K562 (cell line): ENCODE measurements around the gene MYO3B. TPM values are rescaled to one million over a fixed set of nuclear protein-coding genes. Genes with fewer than 3 reads are reported as not detected.
A peak's percentile ranks its signal among the peaks of the same experiment; 100 is the strongest.

ENCODE experiments used
- ARHGAP35 ChIP-seq: fragments of 450-650 bp; IDR thresholded peaks from 2 replicates; pipeline ENCODE4 v1.6.1; 2018; ENCODE audit not compliant: partially characterized antibody
- BDP1 ChIP-seq: IDR thresholded peaks from 3 replicates; pipeline ENCODE4 v1.6.1; 2011; ENCODE audit not compliant: insufficient read length, insufficient read depth
- BMI1 ChIP-seq: fragments of 150-350 bp; IDR thresholded peaks from 2 replicates; pipeline ENCODE4 v1.6.1; 2014; ENCODE audit warnings: low read length
- BRD9 ChIP-seq: fragments of 450-650 bp; IDR thresholded peaks from 2 replicates; pipeline ENCODE4 v1.6.1; 2018; ENCODE audit warnings: low read depth; ENCODE audit not compliant: partially characterized antibody
- CBX1 ChIP-seq: sonication (generic); IDR thresholded peaks from 2 replicates; pipeline ENCODE4 v1.6.1; 2016; ENCODE audit warnings: antibody characterized with exemption, low read depth, mild to moderate bottlenecking
- CBX3 ChIP-seq, 2 experiments: IDR thresholded peaks; 1 replicate in 1 of 2; 2 replicates in 1 of 2; pipeline ENCODE4 v1.6.1; 2012; ENCODE audit warnings: inconsistent platforms in 2 of 2, low read length in 2 of 2, borderline replicate concordance in 1 of 2, control low read depth in 1 of 2
- ETS2 ChIP-seq: IDR thresholded peaks from 2 replicates; pipeline ENCODE4 v1.6.1; 2016; ENCODE audit warnings: borderline replicate concordance, missing genetic modification characterization, mild to moderate bottlenecking, moderate library complexity, missing compliant biosample characterization; ENCODE audit not compliant: poor library complexity, severe bottlenecking
- FOXM1 ChIP-seq, 2 experiments: fragments of 450-650 bp in 1 of 2; sonication (generic) in 1 of 2; formaldehyde crosslinking in 1 of 2; IDR thresholded peaks; 2 replicates each; pipeline versions ENCODE4 v1.6.1 to v1.9.0; 2017 to 2022; ENCODE audit warnings: low read depth in 2 of 2, mild to moderate bottlenecking in 2 of 2, missing genetic modification reagents in 1 of 2, moderate library complexity in 1 of 2
- GABPA ChIP-seq: fragments of 200-800 bp; sonication (Bioruptor generic); conservative IDR thresholded peaks from 2 replicates; pipeline ENCODE4 v1.6.1; 2016; ENCODE audit warnings: low read depth, missing genetic modification characterization, missing compliant biosample characterization
- KLF16 ChIP-seq: IDR thresholded peaks from 2 replicates; pipeline ENCODE4 v1.6.1; 2016; ENCODE audit warnings: antibody characterized with exemption
- MEIS2 ChIP-seq: fragments of 450-650 bp; IDR thresholded peaks from 2 replicates; pipeline ENCODE4 v1.6.1; 2014; ENCODE audit warnings: mild to moderate bottlenecking; ENCODE audit not compliant: partially characterized antibody
- NCOA4 ChIP-seq: fragments of 450-650 bp; IDR thresholded peaks from 2 replicates; pipeline ENCODE4 v1.6.1; 2018; ENCODE audit warnings: mild to moderate bottlenecking; ENCODE audit not compliant: partially characterized antibody
- POU5F1 ChIP-seq: fragments of 150-350 bp; IDR thresholded peaks from 2 replicates; pipeline ENCODE4 v1.6.1; 2014; ENCODE audit warnings: borderline replicate concordance, low read length, low read depth, mild to moderate bottlenecking; ENCODE audit not compliant: partially characterized antibody
- PTRF ChIP-seq: fragments of 450-650 bp; IDR thresholded peaks from 2 replicates; pipeline ENCODE4 v1.6.1; 2016; ENCODE audit warnings: mild to moderate bottlenecking, missing genetic modification characterization, missing compliant biosample characterization
- RBM39 ChIP-seq: fragments of 200-400 bp; formaldehyde crosslinking; optimal IDR thresholded peaks from 2 replicates; pipeline ENCODE3; 2018; ENCODE audit warnings: low read depth, low read length
- RCOR1 ChIP-seq, 2 experiments: IDR thresholded peaks; 2 replicates each; pipeline ENCODE4 v1.6.1; 2012; ENCODE audit warnings: low read depth in 2 of 2, low read length in 2 of 2, borderline replicate concordance in 1 of 2, improper control_type of control experiment in 1 of 2
- SIN3A ChIP-seq, 2 experiments: fragments of 150-350 bp in 1 of 2; IDR thresholded peaks; 2 replicates each; pipeline ENCODE4 v1.6.1; 2011 to 2016; ENCODE audit warnings: borderline replicate concordance in 2 of 2, low read depth in 2 of 2, low read length in 2 of 2, mild to moderate bottlenecking in 2 of 2, moderate library complexity in 2 of 2; ENCODE audit not compliant: control insufficient read depth in 1 of 2
- SP1 ChIP-seq: sonication (generic); formaldehyde crosslinking; IDR thresholded peaks from 2 replicates; pipeline ENCODE4 v1.8.1; 2022; ENCODE audit warnings: mild to moderate bottlenecking, missing genetic modification reagents
- SPI1 ChIP-seq: IDR thresholded peaks from 2 replicates; pipeline ENCODE4 v1.6.1; 2011; ENCODE audit warnings: low read depth, low read length, control low read depth, borderline replicate concordance
- TARDBP ChIP-seq: fragments of 450-650 bp; IDR thresholded peaks from 2 replicates; pipeline ENCODE4 v1.6.1; 2016
- TCF7L2 ChIP-seq: fragments of 150-350 bp; IDR thresholded peaks from 2 replicates; pipeline ENCODE4 v1.6.1; 2016; ENCODE audit warnings: low read depth, mild to moderate bottlenecking, low read length, moderate library complexity
- TFAM ChIP-seq: fragments of 250-450 bp; sonication (Bioruptor Pico); conservative IDR thresholded peaks from 2 replicates; pipeline ENCODE4 v1.5.0; 2021; ENCODE audit warnings: mild to moderate bottlenecking, moderate library complexity
- YBX1 ChIP-seq: fragments of 450-650 bp; IDR thresholded peaks from 2 replicates; pipeline ENCODE4 v1.7.1; 2016; ENCODE audit warnings: mild to moderate bottlenecking
- ZBTB7A ChIP-seq: IDR thresholded peaks from 2 replicates; pipeline ENCODE4 v1.6.1; 2011; ENCODE audit warnings: low read depth, mild to moderate bottlenecking, low read length, moderate library complexity, borderline replicate concordance; ENCODE audit not compliant: control insufficient read depth
- ZNF124 ChIP-seq: sonication (generic); formaldehyde crosslinking; IDR thresholded peaks from 2 replicates; pipeline ENCODE4 v1.8.1; 2022; ENCODE audit warnings: missing genetic modification reagents
- ZNF143 ChIP-seq: sonication (generic); formaldehyde crosslinking; IDR thresholded peaks from 2 replicates; pipeline ENCODE4 v1.9.0; 2022; ENCODE audit warnings: mild to moderate bottlenecking, missing genetic modification reagents
- ZNF197 ChIP-seq: fragments of 200-800 bp; sonication (Bioruptor generic); IDR thresholded peaks from 2 replicates; pipeline ENCODE4 v1.6.1; 2016; ENCODE audit warnings: low read depth, missing genetic modification characterization, missing compliant biosample characterization
- ZNF561 ChIP-seq: fragments of 450-650 bp; formaldehyde crosslinking; conservative IDR thresholded peaks from 2 replicates; pipeline ENCODE4 v1.4.0; 2020; ENCODE audit warnings: mild to moderate bottlenecking, moderate library complexity
- ZNF644 ChIP-seq: fragments of 200-800 bp; sonication (Bioruptor generic); IDR thresholded peaks from 2 replicates; pipeline ENCODE4 v1.6.1; 2016; ENCODE audit warnings: low read depth, missing genetic modification characterization, missing compliant biosample characterization
- ZSCAN32 ChIP-seq: fragments of 450-650 bp; formaldehyde crosslinking; IDR thresholded peaks from 2 replicates; pipeline ENCODE4 v1.4.0; 2020; ENCODE audit warnings: mild to moderate bottlenecking, moderate library complexity
- polyA plus RNA-seq, 8 experiments: library from polyadenylated mRNA; depleted of rRNA in 4 of 8; stranded (reverse) in 5 of 8; unstranded in 3 of 8; fragments of >200 nt; fragmentation: Nextera tagmentation in 2 of 8; fragmentation: Illumina TruSeq in 1 of 8; extraction: Ambion mirVana in 2 of 8; extraction: Trizol in 1 of 8; gene quantifications; 2 replicates each; pipeline versions ENCODE4 v1.2.1 to v1.2.3, GENCODE V29; 2011 to 2014; ENCODE audit warnings: inconsistent platforms in 1 of 8, missing spikeins in 1 of 8
- total RNA-seq, 7 experiments: library from RNA; depleted of rRNA in 6 of 7; stranded (reverse); fragments of >200 nt in 6 of 7; fragmentation: Illumina TruSeq in 2 of 7; extraction: Trizol in 2 of 7; gene quantifications; 2 replicates each; pipeline versions ENCODE4 v1.2.1 to v1.2.3, GENCODE V29; 2011 to 2021; ENCODE audit warnings: low replicate concordance in 1 of 7
- TF ChIP-seq, protein P1 (sequence below): fragments of 250-450 bp; sonication (Bioruptor Pico); IDR thresholded peaks from 2 replicates; pipeline ENCODE4 v1.5.0; 2021

The MYO3B gene
- total and polyA plus RNA-seq, 9 of the 15 experiments (the other 6 are each of a cell fraction or from before 2014, with no cell fraction given): 2.7 to 6.5 (median 3.6) TPM

DNA sequence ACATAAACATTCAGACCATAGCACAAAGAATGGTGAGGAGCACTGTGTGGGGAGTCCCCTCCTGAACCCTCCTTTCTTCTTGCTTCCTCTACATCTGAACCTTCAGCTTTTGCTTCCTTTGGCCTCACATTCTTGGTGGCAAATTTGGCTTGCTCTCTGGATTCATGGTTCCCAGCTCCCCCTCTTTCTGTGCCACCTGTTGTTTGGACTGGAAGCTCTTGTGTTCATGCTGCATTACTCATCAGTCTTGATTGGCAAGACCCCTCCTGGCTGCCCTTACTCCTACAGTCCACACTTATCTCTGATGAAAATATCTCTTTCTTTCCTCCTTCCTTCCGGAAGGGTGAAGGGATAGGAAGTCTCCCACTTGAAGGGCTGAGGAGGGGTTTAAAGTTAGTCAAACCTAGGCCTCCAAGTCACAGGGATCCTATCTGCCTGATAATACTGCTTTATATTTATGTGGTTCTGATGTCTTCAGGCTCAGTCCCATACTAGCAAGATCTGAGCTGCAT, 70.0 kb downstream of the MYO3B start (continued):
- TF ChIP-seq PTRF (tag) (no peak), KLF16 (peak; percentile 77), MEIS2 (peak; percentile 57), GABPA (tag) (no peak; the same call in 1 of the 2 replicates), ZNF644 (tag) (no peak), ZSCAN32 (CRISPR knock-in tag) (0 out of 2 replicates have a peak, but pooled peaks have one; percentile 37), ZNF561 (CRISPR knock-in tag) (no peak), BMI1 (no peak), BDP1 (no peak), ZBTB7A (no peak), NCOA4 (no peak), RCOR1 (IDR thresholded peaks at IDR 0.05; ENCODE audit: borderline replicate concordance in 1 of 2, low read depth in 2 of 2, low read length in 2 of 2) (no peak), BRD9 (no peak), SP1 (no peak), YBX1 (no peak), SPI1 (no peak), ARHGAP35 (no peak), CBX3 (IDR thresholded peaks at IDR 0.05; ENCODE audit: borderline replicate concordance in 1 of 2, low read length in 2 of 2) (no peak), ETS2 (no peak), FOXM1 (IDR thresholded peaks at IDR 0.05; ENCODE audit: low read depth) (no peak), FOXM1 (CRISPR knock-in tag; IDR thresholded peaks at IDR 0.05; ENCODE audit: low read depth) (no peak), SIN3A (IDR thresholded peaks at IDR 0.05; ENCODE audit: borderline replicate concordance in 2 of 2, control insufficient read depth in 1 of 2, low read depth in 2 of 2, low read length in 2 of 2) (no peak), CBX1 (peak; percentile 57; the same call in 1 of the 2 replicates), TFAM (no peak), TARDBP (no peak), ZNF197 (CRISPR knock-in tag) (no peak), RBM39 (no peak), ZNF143 (CRISPR knock-in tag) (no peak), POU5F1 (no peak), ZNF124 (CRISPR knock-in tag) (no peak), TCF7L2 (no peak)
- TF ChIP-seq, protein P1, sequence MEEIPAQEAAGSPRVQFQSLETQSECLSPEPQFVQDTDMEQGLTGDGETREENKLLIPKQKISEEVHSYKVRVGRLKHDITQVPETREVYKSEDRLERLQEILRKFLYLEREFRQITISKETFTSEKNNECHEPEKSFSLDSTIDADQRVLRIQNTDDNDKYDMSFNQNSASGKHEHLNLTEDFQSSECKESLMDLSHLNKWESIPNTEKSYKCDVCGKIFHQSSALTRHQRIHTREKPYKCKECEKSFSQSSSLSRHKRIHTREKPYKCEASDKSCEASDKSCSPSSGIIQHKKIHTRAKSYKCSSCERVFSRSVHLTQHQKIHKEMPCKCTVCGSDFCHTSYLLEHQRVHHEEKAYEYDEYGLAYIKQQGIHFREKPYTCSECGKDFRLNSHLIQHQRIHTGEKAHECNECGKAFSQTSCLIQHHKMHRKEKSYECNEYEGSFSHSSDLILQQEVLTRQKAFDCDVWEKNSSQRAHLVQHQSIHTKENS: no peak
